Pons (tissue), 1 donor: ENCODE results near the gene SNRNP25.
A peak's percentile ranks its signal among the peaks of the same experiment; 100 is the strongest.

Source experiments
- DNase-seq: peaks from one replicate; pipeline ENCODE4 v3.0.0-alpha.2; 2016; ENCODE audit warnings: low spot score

Gene SNRNP25

DNA sequence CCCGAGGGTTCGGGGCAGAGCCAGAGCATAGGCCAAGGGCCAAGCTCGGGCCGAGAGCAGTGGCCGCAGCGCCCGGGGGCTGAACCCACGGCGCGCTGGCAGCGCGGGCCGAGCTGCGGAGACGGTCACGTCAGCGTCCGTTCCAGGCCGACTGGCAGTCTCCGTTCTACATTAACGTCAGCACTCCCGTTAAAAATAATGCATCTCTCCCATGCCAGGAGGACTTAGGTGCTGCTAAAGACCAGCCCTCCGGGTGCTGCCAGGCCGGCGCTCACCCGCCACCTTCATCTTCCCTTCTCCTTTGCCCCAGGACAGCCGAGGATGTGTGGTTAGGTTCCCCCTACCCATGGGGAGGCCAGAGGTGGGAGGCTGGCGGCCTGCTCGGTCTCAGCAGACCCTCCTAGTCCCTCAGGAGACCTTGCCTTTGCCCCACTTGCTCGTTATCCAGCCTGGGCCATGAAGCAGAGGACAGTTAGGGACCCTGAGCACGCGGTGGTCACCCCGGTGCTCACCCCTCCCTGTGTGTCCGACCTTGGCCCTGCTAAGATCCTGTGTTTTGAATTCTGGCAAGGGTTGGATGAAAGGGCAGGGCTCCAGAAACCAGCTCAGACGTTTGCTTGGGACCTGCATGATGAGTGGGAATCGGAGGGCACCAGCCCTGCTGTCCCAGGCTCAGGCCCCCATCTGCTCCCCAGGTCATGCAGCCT, 25.0 kb downstream of the SNRNP25 start:
- no peak for DNase-seq

DNA sequence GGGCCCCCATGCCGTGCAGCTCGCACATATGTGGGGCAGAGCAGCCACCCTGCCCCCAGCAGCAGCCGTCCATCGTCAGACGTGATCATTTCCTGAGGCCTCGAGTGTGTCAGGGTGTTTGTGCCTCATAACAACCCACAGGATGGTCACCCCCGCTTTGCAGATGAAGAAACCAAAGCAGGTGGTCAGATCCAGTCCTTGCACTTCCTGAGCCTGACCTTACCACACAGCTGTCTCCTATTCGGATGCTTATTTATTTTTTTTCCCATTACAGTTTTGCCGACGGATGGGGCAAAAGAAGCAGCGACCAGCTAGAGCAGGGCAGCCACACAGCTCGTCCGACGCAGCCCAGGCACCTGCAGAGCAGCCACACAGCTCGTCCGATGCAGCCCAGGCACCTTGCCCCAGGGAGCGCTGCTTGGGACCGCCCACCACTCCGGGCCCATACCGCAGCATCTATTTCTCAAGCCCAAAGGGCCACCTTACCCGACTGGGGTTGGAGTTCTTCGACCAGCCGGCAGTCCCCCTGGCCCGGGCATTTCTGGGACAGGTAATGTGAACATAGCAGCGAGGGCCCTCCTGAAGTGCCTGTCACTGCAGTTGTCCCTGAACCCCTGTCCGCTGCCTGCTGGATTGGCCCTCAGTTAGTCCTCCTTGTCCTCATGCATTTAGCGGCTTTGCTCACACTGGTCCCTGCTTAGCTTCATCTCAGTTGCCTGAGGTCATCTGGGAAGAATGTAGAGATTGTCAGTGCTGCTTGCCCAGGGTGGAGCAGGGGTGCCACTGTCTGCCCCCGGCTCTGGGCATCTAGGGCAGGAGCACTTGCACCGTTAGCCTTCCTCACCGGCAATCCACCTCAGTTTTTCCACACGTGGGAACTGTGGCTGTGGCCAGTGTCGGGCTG, 25.8 kb downstream of the SNRNP25 start:
- DNase-seq: no peak

GRCh38 chr16:83060-83603, 29.5 kb downstream of the SNRNP25 start:
- no peak for DNase-seq

GRCh38 chr16:83781-84615, 30.4 kb downstream of the SNRNP25 start:
- DNase-seq: no peak

- DNase-seq: no peak
Measured at GRCh38 chr16:84718-85406, 31.2 kb downstream of the SNRNP25 start.

DNA sequence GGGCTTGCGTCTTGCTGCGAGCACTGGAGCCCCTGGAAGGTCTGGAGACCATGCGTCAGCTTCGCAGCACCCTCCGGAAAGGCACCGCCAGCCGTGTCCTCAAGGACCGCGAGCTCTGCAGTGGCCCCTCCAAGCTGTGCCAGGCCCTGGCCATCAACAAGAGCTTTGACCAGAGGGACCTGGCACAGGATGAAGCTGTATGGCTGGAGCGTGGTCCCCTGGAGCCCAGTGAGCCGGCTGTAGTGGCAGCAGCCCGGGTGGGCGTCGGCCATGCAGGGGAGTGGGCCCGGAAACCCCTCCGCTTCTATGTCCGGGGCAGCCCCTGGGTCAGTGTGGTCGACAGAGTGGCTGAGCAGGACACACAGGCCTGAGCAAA, 31.8 kb downstream of the SNRNP25 start:
- no peak for DNase-seq

DNA sequence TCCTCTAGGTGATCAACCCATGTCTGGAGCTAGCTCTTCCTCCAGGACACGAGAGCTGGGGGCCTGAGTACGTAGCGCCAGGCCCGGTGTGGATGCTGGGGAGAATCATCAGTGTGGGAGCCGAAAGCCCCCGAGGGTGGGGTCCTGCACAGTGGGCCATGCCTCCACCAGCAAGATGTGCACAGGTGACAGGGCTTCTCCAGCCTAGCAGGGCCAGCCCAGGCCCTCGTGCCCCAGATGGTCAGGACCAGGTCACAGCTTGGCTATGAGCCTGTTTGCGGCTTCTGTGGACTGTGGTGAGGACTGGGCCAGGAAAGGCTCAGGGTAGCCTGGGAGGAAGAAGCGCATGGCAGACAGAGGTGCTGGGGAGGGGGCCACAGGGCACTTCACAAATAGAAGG, 32.2 kb downstream of the SNRNP25 start:
- DNase-seq: no peak

DNA sequence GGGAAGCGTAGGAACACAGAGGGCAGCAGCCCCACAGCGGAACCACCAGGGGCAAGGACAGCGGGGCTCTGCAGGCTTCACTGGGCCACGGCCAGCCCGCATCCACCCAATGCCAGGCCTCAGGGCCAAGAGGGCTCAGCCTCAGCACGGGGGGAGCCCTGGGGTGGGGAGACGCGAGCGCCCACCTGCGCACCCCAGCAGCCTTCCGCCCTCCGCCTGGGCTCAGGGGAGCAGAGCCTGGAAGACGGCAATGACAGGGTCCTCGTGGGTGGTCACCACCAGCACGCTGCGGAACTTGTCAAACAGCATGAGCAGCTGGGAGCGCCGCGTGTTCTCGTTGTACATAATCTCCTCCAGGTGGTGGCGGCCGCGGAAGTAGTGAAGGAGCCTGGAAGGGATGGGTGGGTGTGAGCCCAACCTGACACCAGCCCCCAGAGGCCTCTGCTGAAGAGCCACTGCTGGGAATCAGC, 32.9 kb downstream of the SNRNP25 start:
- no peak for DNase-seq

- no peak for DNase-seq
Measured at GRCh38 chr16:88613-89012, 35.0 kb downstream of the SNRNP25 start.

- no peak for DNase-seq
Measured at GRCh38 chr16:89391-90302, 36.0 kb downstream of the SNRNP25 start.

DNA sequence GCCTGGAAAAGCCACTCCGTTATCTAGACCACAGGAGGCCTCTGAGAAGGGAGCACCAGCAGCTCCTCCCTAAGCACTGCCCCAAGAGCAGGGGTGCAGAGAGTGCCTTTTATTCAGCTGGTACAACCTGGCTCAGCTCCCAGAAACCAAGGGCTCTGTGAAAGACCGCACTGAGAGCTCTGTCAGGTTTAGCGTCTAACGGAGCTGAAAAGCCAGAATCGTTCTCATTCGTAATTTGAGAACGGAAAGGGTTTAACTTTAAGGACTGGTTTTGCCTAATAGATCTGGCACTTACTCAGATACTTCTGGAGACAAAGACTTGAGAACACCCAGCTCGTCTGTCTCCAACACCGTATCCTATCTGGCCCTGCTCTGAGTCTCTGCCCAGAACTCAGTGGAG, 37.9 kb downstream of the SNRNP25 start:
- DNase-seq: peak; percentile 91

- no peak for DNase-seq
Measured at GRCh38 chr16:92431-93339, 39.1 kb downstream of the SNRNP25 start.

DNA sequence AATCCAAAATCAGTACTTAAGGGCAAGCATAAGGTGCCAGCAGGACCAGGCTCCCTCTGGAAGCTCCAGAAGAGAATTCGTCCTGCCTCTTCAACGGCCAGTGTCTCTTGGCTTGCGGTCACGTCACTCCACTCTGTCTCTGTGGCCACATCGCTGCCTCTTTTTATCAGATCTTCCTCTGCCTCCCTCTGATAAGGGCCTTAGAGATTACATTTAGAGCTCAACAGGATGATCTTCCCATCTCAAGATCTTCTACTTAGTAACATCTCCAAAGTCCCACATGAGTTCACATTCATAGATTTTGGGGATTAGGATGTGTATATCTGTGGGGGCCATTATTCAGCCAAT, 41.3 kb downstream of the SNRNP25 start:
- DNase-seq: no peak

DNA sequence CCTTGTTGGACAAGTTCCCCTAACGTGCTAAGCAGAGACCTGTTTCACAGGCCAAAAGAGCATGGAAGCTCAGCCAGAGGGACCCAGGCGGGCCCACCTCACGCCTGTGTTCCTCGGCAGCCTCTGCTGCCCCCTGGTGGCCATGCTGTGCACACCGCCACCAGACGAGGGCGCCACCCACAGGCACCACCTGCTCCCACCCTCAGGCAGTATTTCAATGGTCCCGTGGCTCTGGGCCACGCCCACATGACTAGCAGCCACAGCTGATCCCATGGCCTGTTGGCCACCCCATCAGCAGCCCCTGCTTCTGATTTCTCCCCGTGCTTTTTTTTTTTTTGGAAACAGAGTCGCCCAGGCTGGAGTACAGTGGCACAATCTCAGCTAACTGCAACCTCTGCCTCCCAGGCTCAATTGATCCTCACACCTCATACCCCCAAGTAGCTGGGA, 43.3 kb downstream of the SNRNP25 start:
- peak; percentile 86 for DNase-seq

DNA sequence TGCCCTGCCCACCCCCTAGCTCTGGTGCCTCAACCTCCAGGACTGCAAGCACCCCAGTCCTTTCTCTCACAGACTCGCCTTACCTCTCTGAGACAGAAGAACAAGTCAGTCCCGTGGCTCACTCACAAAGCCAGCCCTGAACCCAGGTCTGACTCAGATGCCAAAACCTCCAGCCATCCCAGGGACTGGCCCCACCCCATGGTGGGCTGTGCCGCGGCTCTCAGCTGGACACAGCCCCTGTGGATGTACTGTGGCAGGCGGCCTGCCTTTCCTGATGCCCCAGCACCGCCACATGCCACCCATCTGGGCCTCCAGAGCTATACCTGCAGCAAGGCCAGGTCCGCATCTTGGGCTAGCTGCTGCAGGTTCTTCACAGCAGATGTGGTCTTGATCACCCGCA, 44.2 kb downstream of the SNRNP25 start:
- no peak for DNase-seq

GRCh38 chr16:100989-101388, 47.4 kb downstream of the SNRNP25 start:
- no peak for DNase-seq

DNA sequence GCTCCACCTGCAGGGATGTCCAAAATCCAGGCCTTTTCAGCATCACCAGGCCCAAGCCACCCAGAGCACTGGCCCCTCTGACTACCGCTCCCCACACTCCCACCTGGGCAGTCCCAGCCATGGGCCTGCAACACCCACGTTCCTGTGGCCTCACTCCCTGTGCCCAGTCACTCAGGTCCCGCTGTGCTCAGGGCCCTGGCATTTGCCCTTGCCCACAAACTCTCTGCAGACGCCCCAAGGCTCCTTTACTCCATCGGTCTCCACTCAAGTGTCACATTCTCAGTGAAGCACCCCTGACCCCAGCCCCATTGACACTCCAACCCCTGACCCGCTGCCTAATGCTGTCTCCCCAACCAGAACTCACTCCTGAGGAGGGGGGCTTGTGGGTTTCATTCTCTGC, 48.0 kb downstream of the SNRNP25 start:
- DNase-seq: no peak

GRCh38 chr16:102060-102855, 48.6 kb downstream of the SNRNP25 start:
- DNase-seq: peak; percentile 58

DNA sequence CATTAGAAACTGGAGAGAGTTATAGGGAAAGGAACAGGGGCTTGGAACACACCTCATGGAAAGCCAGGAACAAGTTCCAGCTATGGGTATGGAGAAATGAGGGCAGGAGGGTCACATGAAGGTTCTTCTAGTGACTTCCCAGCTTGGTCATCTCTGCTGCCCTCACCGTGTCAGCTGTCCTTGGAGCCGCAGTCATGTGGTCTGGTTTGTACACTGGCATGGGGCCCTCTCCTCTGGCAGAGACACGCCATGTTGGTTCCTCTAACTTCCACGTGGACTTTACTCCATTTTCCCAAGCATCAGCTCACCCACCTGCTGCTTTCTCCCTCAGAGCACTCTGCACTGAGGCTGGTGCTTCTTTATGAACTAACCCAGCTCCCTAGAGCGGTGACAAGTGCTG, 50.7 kb downstream of the SNRNP25 start:
- DNase-seq: no peak
